PFSK-1 (cell line): ENCODE measurements around the gene CD244.

Source experiments
- FOXP2 ChIP-seq: optimal IDR thresholded peaks from 2 replicates; pipeline ENCODE3; 2011; ENCODE audit warnings: borderline replicate concordance, control low read depth, inconsistent platforms; ENCODE audit not compliant: insufficient read depth; ENCODE audit errors: extremely low read length, extremely low read depth
- POLR2AphosphoS5 ChIP-seq: IDR thresholded peaks from 2 replicates; pipeline ENCODE4 v1.6.1; 2012; ENCODE audit warnings: low read depth, mild to moderate bottlenecking, control low read depth, low read length, moderate library complexity
- REST ChIP-seq, 2 experiments: IDR thresholded peaks; 2 replicates each; pipeline versions ENCODE4 v1.6.1 to v1.8.0; 2011 to 2012; ENCODE audit warnings: low read depth in 2 of 2, low read length in 2 of 2, control low read depth in 1 of 2, inconsistent platforms in 1 of 2, mild to moderate bottlenecking in 1 of 2, moderate library complexity in 1 of 2; ENCODE audit not compliant: insufficient read depth in 1 of 2
- SIN3A ChIP-seq: IDR thresholded peaks from 2 replicates; pipeline ENCODE4 v1.6.1; 2012; ENCODE audit warnings: mild to moderate bottlenecking, low read length, moderate library complexity, borderline replicate concordance; ENCODE audit not compliant: insufficient read depth
- TAF1 ChIP-seq: IDR thresholded peaks from 2 replicates; pipeline ENCODE4 v1.6.1; 2012; ENCODE audit warnings: low read length, control low read depth, borderline replicate concordance; ENCODE audit not compliant: insufficient read depth

The CD244 gene

GRCh38 chr1:160868141-160868540, 5.5 kb upstream of the CD244 start:
- TF ChIP-seq FOXP2 (no peak), POLR2AphosphoS5 (no peak), REST (IDR thresholded peaks at IDR 0.05; ENCODE audit: insufficient read depth in 1 of 2, low read depth in 2 of 2, low read length in 2 of 2) (no peak), SIN3A (no peak), TAF1 (no peak)

GRCh38 chr1:160866695-160867260, 4.1 kb upstream of the CD244 start:
- no peak for TF ChIP-seq REST (IDR thresholded peaks at IDR 0.05; ENCODE audit: insufficient read depth in 1 of 2, low read depth in 2 of 2, low read length in 2 of 2)
- TF ChIP-seq SIN3A = no peak

GRCh38 chr1:160866001-160866694, 3.5 kb upstream of the CD244 start:
- TF ChIP-seq FOXP2 = no peak
- TF ChIP-seq TAF1 = no peak
- TF ChIP-seq SIN3A = no peak

- no peak for TF ChIP-seq POLR2AphosphoS5
- no peak for TF ChIP-seq TAF1
- no peak for TF ChIP-seq FOXP2
- no peak for TF ChIP-seq SIN3A
- no peak for TF ChIP-seq REST (IDR thresholded peaks at IDR 0.05; ENCODE audit: insufficient read depth in 1 of 2, low read depth in 2 of 2, low read length in 2 of 2)
Measured at GRCh38 chr1:160865337-160865736, 2.6 kb upstream of the CD244 start.

GRCh38 chr1:160864173-160864572, 1.5 kb upstream of the CD244 start:
- TF ChIP-seq REST (IDR thresholded peaks at IDR 0.05; ENCODE audit: insufficient read depth in 1 of 2, low read depth in 2 of 2, low read length in 2 of 2) (no peak), POLR2AphosphoS5 (no peak), TAF1 (no peak), SIN3A (no peak)
